Left hindlimb (tissue), 1 donor: ENCODE data around the gene AKT1S1.
A peak's percentile ranks its signal among the peaks of the same experiment; 100 is the strongest.
"Not testable (repeated sequence)": the region's sequence is repeated elsewhere in the genome, so short reads cannot be mapped to it uniquely, and the experiment has no call there.

Experiments
- DNase-seq: peaks from one replicate; pipeline ENCODE4 v3.0.0-alpha.2; 2018

AKT1S1 gene

GRCh38 chr19:49877020-49877878 is at the start of gene AKT1S1, which contains the start of gene TBC1D17:
Gene AKT1S1, minus strand, starts transcription at chr19:49877355. Its CDS starts 4,060 bp downstream, at chr19:49873295.
Gene TBC1D17, plus strand, starts transcription at chr19:49877702. Its CDS starts 22 bp downstream, at chr19:49877724.
- DNase-seq, result peak; percentile 99

GRCh38 chr19:49926515-49926914 is 49.4 kb upstream of the AKT1S1 start:
- DNase-seq, result no peak

- no peak for DNase-seq
Observed at GRCh38 chr19:49925486-49925885, 48.3 kb upstream of the AKT1S1 start.

DNA sequence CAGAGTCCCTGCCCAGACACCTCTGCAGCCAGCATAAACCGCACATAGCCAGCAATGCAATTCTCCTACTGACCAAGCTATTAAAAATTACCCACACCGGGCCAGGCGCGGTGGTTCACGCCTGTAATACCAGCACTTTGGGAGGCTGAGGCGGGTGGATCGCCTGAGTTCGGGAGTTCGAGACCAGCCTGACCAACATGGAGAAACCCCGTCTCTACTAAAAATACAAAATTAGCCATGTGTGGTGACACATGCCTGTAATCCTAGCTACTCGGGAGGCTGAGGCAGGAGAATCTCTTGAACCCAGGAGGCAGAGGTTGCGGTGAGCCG is 47.7 kb upstream of the AKT1S1 start:
- not testable (repeated sequence) for DNase-seq

DNA sequence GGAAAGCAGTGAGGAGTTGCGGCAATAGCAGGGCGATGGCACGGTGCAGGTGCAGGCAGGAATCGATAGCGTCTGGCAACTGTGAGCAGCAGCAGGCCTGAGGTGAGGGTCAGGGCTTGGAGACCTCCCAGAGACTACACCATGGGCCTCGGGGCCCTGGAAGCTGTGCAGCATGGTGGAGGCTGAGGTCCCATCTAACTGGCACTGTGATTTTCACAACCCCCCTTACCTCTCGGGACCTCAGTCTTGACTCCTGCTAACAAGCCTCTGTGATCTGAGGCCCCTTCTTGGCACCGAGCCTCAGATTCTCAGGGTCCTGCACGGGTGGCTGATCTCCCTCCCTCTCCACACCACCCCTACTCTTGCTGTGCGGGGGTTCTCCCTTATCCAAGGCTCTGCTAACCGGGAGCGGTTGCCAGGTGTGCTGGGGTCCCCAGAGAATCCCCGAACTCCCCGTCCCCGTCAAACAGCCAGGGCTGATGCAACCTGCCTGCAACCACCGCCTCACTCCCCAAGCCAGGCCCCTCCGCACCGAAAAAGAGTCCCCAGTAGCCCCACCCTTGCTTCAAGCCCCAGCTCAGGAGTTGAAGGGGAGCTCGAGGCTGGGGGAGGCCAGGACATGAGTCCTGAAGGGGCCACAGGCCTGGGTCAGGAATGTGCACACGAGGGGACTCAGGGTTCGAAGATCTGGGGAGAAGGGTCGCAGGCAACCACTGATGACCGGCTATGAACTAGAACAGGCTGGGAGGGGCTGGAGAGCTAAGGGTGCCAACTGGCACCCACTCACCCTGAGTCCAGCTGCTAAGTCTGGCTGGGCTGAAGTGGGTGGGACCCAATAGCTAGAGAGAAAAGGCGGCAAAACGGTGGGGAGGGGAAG is 47.1 kb upstream of the AKT1S1 start:
- DNase-seq, result no peak

- no peak for DNase-seq
Observed at GRCh38 chr19:49923055-49924003, 46.2 kb upstream of the AKT1S1 start.

DNA sequence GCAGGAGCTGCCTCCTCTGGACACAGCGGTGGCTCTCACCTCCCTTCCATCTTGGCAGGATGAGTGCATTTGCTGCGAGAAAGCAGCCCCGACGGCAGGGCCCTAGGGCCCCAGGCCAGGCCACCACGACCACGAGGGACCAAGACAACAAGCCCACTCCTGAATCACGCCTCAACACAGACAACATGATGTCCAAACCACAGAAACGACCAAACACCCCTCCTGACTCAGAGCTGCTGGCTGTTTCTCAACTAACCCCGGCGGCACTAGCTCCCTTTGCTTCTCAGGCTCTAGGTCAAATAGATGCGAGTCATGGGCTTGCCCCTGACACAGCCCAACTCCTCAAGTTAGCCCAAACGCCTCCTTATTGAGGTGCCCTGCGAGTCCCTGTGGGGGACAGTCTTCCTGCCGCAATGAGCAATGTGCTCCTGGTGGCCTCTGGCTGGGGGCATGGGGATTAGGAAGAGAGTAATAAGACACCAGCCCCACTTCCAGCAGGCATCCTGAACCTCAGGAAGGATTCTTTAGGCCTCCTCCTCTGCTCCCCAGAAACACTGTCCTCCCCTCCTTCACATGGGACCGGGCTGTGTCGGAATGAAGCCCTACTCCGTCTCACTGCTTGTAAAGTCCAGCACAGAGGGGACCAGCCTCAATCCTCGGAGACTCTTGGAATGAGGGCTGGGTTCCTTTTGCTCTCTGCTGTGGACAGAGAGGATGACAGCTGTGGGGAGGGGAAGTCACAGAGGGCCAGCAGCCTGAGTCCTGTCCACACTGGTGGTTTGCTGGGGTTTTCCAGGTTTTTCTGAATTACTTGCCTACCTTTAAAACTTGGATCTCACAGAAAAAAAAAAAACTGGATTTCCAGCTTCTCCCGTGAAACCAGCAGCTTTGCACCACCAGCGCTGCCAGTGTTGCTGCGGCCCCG is 45.0 kb upstream of the AKT1S1 start:
- DNase-seq, result no peak

DNA sequence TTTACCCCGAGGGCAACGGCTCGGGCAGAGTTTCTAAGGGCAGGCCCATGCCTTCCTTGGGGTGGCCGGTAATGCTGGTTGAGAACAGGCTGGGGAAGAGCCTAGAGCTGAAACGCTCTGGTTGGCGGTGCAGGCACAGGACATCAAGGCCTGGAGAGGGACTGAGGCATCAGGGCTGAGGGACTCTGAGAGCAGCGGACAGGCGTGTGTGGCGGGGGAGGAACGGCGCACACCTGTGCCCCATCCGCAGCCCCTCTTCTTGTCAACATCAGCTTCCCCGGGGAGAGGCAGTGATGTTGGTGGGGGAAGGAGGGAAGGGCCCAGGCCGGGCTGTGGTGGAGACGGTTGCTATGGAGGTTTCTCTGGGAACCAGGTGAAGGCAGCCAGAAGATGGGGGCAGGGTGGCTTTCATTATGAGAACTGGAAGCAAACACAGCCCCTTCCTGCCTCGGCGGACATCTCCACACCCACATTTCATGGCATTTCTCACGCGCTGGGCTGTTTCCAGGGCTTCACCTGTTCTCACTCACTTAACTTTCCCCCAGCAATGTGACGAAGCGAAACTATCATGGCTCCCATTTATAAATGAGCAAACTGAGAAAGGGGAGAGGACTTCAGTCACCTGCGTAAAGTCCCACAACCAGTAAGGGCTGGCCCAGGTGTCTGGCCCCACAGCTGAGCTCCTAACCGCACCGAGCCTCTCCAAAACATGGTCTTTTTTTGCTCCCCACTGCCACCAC is 43.6 kb upstream of the AKT1S1 start:
- no peak for DNase-seq

DNA sequence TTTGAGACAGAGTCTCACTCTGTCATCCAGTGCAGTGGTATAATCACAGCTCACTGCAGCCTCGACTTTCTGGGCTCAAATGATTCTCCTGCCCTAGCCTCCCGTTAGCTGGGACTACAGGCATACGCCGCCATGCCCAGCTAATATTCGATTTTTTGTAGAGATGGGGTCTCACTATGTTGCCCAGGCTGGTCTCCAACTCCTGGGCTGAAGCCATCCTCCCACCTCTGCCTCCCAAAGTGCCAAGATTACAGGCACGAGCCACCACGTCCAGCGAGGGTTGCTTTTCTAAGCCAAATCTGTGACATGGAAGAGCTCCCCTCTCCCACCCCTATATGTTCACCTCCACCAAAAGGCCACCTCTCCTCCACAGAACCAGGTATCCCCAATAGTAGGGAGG is 40.9 kb upstream of the AKT1S1 start:
- no peak for DNase-seq

DNA sequence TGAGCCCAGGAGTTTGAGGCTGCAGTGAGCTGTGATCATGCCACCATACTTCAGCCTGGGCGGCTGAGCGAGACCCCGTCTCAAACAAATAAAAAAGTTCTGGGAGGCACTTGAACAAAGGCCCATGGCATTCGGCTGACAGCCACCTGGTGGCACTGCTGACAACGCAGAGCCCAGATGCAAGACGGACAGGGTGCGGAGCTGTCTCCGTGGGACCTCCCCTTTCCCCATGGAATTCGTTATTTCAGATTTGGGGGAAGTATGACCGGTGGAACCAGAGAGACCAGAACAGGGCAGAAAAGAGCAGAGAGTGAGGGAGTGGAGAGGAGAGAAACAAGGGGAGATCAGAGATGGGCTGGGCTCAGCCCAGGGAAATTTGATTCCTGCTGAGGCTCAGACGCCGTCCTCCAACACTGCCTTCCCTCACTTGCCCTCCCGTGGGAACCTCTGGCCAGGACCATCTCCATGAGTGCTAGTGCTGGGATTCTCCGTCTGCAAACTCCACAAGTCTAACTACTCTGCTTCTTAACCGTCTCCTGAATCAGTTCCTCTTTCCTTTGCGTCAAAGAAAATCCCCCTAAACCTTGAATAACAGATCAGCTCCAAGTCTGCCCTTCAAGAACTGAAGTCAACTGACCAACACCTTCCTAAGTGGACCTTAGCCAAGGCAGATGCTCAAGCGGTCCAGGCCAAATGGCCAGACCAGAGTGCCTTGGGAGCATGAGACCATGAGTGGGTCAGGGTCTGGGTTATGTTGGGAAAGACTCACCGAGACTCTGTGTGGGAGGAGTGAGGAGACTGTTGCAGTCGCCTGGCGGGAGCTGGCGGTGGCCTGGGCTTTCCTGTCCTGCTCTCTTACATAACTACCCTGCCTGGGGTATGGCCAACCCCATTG is 39.9 kb upstream of the AKT1S1 start:
- peak; percentile 29 for DNase-seq

DNA sequence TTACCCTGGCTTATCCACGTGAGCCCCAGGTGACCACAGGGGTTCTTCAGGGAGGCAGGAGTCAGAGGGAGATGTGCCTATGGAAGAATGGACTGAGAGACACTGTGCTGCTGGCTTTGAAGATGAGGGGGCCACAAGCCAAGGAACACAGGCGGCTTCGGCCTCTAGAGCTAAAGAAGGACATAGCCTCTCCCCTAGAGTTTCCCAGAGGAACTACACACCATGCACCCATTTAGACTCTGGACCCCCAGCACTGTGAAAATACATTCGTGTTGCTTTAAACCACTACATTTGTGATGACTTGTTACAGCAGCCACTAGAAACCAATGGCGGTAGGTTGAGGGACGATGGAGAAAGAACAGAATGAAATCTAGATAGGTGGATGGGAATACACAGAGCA is 38.1 kb upstream of the AKT1S1 start:
- no peak for DNase-seq

DNA sequence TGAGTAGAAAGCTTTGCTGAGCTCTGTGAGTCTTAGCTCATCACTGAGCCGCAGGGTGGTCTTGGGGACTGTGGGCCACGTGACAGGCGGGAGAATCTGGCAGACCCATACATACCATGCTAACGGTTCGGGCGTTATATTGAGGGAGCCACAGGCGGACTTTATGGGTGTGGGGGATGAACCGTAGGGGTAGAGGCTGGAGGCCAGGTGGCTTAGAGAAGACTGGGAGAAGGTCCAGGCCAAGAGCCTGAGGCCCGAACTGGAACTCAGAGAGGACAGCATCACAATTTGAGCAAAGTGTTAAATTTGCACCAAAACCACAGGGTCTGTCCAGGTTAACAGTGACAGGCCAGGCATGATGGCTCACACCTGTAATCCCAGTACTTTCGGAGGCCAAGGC is 36.6 kb upstream of the AKT1S1 start:
- no peak for DNase-seq

- DNase-seq, result no peak
Observed at GRCh38 chr19:49912965-49913685, 36.0 kb upstream of the AKT1S1 start.

- no peak for DNase-seq
Observed at GRCh38 chr19:49911381-49912145, 34.4 kb upstream of the AKT1S1 start.

DNA sequence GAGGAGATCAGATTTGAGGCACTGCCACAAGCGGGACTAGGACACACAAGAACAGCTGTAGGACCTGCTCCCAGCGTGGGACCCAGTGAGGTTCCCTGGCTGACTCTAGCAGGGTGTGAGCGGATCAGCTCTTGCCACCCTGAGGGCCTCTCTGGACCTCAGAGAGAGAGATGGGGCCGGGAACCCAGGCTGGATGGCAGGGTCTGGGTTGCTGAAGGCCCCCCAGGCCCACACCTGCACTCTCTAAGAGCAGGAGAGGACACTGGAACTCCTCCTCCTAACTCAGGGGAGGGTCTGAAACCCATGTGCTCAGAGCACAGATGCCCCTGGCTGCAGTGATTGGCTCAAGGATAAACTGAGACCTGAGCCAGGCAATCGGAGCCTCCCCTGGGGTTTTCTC is 33.0 kb upstream of the AKT1S1 start:
- DNase-seq, result no peak

GRCh38 chr19:49908480-49909420 is 31.6 kb upstream of the AKT1S1 start:
- DNase-seq, result no peak
